ENCODE measurements around the gene OTULINL.

The OTULINL gene

GRCh38 chr5:14584848-14585247 is 3.3 kb downstream of the OTULINL start:
- Histone ChIP-seq H2AFZ (ENCODE audit: low read depth) (no peak overlapping the region), H3K4me2 (no peak overlapping the region), H4K20me1 (ENCODE audit: insufficient read depth) (no peaks in the 10 kb centered on the region), H3K9ac (no peak overlapping the region), H3K27me3 (ENCODE audit: insufficient read depth, low read depth) (no peaks in the 10 kb centered on the region), H3K4me3 (IDR thresholded peaks at IDR 0.05; ENCODE audit: insufficient read depth, low read depth, low read length) (no peak overlapping the region), H3K36me3 (ENCODE audit: insufficient read depth) (no peaks in the 10 kb centered on the region), H3K27ac (no peak overlapping the region), H3K4me1 (ENCODE audit: low read depth, poor library complexity, severe bottlenecking) (peaks cover 12% of the 10 kb centered on the region), H3K79me2 (ENCODE audit: insufficient read depth, low read depth) (no peaks in the 10 kb centered on the region; the same call in 1 of the 2 replicates)
- TF ChIP-seq CTCF (conservative IDR thresholded peaks at IDR 0.05; ENCODE audit: low read depth, low read length): no peak

GRCh38 chr5:14587150-14587549 is 5.6 kb downstream of the OTULINL start:
- Histone ChIP-seq H3K27ac (no peak overlapping the region), H3K4me3 (IDR thresholded peaks at IDR 0.05; ENCODE audit: insufficient read depth, low read depth, low read length) (no peak overlapping the region), H3K9ac (no peak overlapping the region), H3K4me2 (no peak overlapping the region), H3K36me3 (ENCODE audit: insufficient read depth) (no peaks in the 10 kb centered on the region), H4K20me1 (ENCODE audit: insufficient read depth) (no peaks in the 10 kb centered on the region), H3K79me2 (ENCODE audit: insufficient read depth, low read depth) (no peaks in the 10 kb centered on the region; the same call in 1 of the 2 replicates), H3K4me1 (ENCODE audit: low read depth, poor library complexity, severe bottlenecking) (peaks cover 8% of the 10 kb centered on the region), H2AFZ (ENCODE audit: low read depth) (no peak overlapping the region), H3K27me3 (ENCODE audit: insufficient read depth, low read depth) (no peaks in the 10 kb centered on the region)
- TF ChIP-seq CTCF (conservative IDR thresholded peaks at IDR 0.05; ENCODE audit: low read depth, low read length): no peak

- Histone ChIP-seq H4K20me1 (ENCODE audit: insufficient read depth) (no peaks in the 10 kb centered on the region), H3K4me3 (IDR thresholded peaks at IDR 0.05; ENCODE audit: insufficient read depth, low read depth, low read length) (no peak overlapping the region), H3K9ac (no peak overlapping the region), H3K27me3 (ENCODE audit: insufficient read depth, low read depth) (no peaks in the 10 kb centered on the region), H2AFZ (ENCODE audit: low read depth) (no peak overlapping the region), H3K27ac (no peak overlapping the region), H3K4me2 (no peak overlapping the region), H3K36me3 (ENCODE audit: insufficient read depth) (no peaks in the 10 kb centered on the region), H3K4me1 (ENCODE audit: low read depth, poor library complexity, severe bottlenecking) (no peaks in the 10 kb centered on the region), H3K79me2 (ENCODE audit: insufficient read depth, low read depth) (no peaks in the 10 kb centered on the region; the same call in 1 of the 2 replicates)
- TF ChIP-seq CTCF (conservative IDR thresholded peaks at IDR 0.05; ENCODE audit: low read depth, low read length): no peak
Observed at GRCh38 chr5:14588145-14588544, 6.6 kb downstream of the OTULINL start.

GRCh38 chr5:14588758-14589543 is 7.4 kb downstream of the OTULINL start:
- H3K27me3 ChIP-seq (ENCODE audit: insufficient read depth, low read depth): no peaks in the 10 kb centered on the region
- no peaks in the 10 kb centered on the region; the same call in 1 of the 2 replicates for H3K79me2 ChIP-seq (ENCODE audit: insufficient read depth, low read depth)
- no peak overlapping the region for H2AFZ ChIP-seq (ENCODE audit: low read depth)
- H3K27ac ChIP-seq: no peak overlapping the region
- H3K4me2 ChIP-seq: no peak overlapping the region
- H3K36me3 ChIP-seq (ENCODE audit: insufficient read depth): no peaks in the 10 kb centered on the region
- no peaks in the 10 kb centered on the region for H4K20me1 ChIP-seq (ENCODE audit: insufficient read depth)
- H3K4me3 ChIP-seq (IDR thresholded peaks at IDR 0.05; ENCODE audit: insufficient read depth, low read depth, low read length): no peak overlapping the region
- no peak overlapping the region for H3K9ac ChIP-seq
- H3K4me1 ChIP-seq (ENCODE audit: low read depth, poor library complexity, severe bottlenecking): no peaks in the 10 kb centered on the region
- TF ChIP-seq CTCF (conservative IDR thresholded peaks at IDR 0.05; ENCODE audit: low read depth, low read length): no peak
